Activated T-cell treated with anti-CD3 and anti-CD28 coated beads, Interleukin-2, amount 50 U/mL, for 1 hour (primary cell): ENCODE results near the gene C13orf46.
"Not testable (repeated sequence)": the region's sequence is repeated elsewhere in the genome, so short reads cannot be mapped to it uniquely, and the experiment has no call there.

Experiments used
- DNase-seq: peaks from one replicate; pipeline ENCODE4 v3.0.0-alpha.2; 2020

C13orf46 gene

DNA sequence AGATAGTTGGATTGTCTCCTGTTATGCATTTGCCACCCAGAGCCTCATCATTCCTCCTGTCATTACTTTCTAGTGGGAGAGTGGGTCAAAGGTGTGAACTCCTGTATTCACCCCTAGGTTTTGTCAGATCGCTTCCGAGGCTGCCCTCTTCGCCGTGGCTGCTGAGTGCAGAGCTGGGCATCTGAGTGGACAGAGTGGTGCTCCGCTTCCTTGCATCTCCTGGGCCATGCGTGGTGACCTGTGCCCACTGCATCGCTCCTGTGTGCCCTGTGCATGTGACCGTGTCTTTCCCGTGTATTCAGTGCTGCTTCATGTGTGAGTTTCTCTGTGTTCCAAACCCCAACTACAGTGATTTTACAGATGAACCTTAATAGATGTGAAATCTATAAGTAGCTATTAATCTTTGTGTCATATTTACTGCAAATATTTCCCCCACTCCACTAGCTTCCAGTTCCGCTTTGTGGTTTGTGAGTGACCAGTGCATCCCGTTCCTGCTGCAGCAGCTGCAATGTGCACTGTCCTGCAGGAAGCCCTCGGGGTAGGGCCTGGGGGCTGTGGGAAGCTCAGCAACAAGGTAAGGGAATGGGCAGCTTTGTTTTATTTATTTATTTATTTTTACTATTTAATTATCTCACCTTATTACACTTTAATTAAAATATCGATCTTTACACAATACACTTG lies 53.1 kb downstream of the C13orf46 start:
- DNase-seq = no peak

- DNase-seq = no peak
Observed at GRCh38 chr13:113919761-113920559, 53.9 kb downstream of the C13orf46 start.

- no peak for DNase-seq
Observed at GRCh38 chr13:113918981-113919701, 54.7 kb downstream of the C13orf46 start.

- DNase-seq = no peak
Observed at GRCh38 chr13:113918580-113918979, 55.3 kb downstream of the C13orf46 start.

GRCh38 chr13:113917594-113918371 lies 56.1 kb downstream of the C13orf46 start:
- DNase-seq = no peak

DNA sequence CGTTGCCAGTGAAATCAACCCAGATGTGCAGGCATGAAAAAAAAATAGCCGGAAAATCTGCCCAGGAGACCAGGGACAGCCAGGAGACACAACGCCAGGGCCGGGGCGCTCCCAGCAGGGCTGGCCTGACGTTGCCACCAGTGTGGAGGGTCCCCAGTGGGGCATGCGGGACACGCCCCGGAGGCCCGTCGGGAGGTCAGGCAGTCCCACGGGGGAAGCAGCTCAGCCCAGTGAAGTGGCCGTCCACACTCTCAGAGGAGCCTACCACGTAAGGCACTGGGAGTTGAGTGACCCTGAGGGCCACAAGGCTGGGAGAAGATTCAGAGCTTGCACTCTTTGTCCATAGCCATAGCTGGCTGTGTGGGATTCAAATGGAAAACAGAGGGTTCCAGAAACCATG lies 56.8 kb downstream of the C13orf46 start:
- no peak for DNase-seq

DNA sequence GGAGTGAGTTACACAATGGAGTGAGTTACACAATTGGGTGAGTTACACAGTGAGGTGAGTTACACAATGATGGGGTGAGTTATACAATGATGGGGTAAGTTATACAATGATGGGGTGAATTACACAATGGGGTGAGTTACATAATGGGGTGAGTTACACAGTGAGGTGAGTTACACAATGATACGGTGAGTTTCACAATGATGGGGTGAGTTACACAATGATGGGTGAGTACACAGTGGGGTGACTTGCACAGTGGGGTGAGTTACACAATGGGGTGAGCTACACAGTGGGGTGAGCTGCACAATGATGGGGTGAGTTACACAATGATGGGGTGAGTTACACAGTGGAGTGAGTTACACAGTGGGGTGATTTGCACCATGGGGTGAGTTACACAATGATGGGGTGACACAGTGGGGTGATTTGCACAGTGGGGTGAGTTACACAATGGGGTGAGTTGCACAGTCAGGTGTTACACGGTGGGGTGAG lies 57.5 kb downstream of the C13orf46 start:
- DNase-seq = no peak

- no peak for DNase-seq
Observed at GRCh38 chr13:113915786-113916329, 58.0 kb downstream of the C13orf46 start.

GRCh38 chr13:113915012-113915763 lies 58.7 kb downstream of the C13orf46 start:
- DNase-seq = no peak

GRCh38 chr13:113914333-113915011 lies 59.4 kb downstream of the C13orf46 start:
- DNase-seq = no peak

DNA sequence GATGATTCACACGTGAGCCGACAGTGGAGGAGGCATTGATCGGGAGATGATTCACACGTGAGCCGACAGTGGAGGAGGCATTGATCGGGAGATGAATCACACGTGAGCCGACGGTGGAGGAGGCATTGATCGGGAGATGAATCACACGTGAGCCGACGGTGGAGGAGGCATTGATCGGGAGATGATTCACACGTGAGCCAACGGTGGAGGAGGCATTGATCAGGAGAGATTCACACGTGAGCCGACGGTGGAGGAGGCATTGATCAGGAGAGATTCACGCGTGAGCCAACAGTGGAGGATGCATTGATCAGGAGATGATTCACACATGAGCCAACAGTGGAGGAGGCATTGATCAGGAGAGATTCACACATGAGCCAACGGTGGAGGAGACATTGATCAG lies 60.0 kb downstream of the C13orf46 start:
- not testable (repeated sequence) for DNase-seq

GRCh38 chr13:113913408-113913807 lies 60.5 kb downstream of the C13orf46 start:
- DNase-seq = not testable (repeated sequence)

DNA sequence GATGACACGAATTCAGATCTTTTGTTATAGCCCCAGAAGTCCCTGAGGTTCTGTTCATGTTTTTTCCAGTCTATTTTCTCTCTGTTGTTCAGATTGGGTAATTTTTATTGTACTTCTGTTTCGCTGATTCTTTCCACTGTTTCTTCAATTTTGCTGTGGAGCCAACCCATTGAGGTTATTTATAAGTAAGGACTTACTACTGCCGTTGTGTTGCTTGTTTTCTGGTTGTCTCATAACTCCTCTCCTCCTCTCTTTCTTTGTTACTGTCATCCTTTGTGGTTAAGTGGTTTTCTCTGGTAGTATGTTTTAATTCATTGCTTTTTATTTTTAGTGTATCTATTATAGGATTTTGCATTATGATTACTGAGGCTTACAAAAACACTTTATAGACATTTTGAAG lies 61.3 kb downstream of the C13orf46 start:
- no peak for DNase-seq

GRCh38 chr13:113907635-113908617 lies 66.0 kb downstream of the C13orf46 start:
- DNase-seq = no peak

DNA sequence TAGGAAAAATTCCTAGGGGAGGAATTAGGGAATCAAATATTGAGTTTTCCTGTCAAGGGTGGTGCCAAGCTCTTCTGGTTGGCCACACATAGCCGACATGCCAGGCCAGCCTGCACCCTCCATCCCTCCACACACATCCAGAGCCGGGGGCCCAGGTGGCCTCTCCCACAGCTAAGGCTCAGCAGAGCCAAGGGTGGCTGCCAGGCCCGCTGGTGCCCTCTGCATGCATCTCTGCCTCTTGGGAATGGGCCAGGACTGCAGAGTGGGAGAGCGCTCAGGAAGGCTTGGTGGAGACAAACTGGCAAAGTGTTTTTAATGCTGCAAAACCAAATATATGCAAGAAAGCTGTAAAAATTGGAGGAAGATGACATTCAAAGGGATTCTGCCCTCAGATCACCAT lies 67.3 kb downstream of the C13orf46 start:
- no peak for DNase-seq

DNA sequence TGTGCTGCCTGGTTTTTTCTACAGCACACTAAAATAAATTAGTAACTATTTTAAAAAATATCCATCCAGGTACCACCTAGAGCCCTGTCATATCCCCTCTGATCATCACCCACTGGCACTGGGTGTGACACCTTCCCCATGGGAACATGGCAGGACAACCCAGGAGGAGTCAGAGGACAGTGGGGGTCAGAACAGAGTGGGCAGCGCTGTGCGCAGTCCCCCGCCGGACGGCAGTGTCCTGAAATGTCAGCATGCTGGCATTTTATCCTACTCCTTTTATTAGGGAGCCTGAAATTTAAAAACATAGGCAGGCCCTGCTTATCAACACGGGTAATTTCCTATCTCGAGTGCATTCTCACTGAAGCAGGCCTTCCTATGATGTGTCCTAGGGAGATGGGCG lies 67.9 kb downstream of the C13orf46 start:
- DNase-seq = no peak

- no peak for DNase-seq
Observed at GRCh38 chr13:113905018-113905417, 68.9 kb downstream of the C13orf46 start.

GRCh38 chr13:113904411-113904810 lies 69.5 kb downstream of the C13orf46 start:
- no peak for DNase-seq

DNA sequence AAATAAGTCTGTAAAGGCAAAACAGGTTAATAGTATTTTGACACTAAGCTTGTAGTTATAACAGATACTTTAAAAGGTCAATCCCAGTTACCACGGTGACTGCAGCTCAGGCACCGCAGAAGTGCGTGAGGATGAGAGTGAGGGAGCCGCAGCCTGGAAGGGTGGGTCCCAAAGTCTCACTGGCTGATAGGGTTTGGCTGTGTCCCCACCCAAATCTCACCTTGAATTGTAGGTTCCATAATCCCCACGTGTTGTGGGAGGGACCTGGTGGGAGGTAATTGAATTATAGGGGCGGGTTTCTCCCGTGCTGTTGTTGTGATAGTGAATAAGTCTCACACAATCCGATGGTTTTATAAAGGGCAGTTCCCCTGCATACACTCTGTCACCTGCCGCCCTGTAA lies 70.0 kb downstream of the C13orf46 start:
- DNase-seq = no peak
